Measurements from ENCODE around the gene LRRC49.

LRRC49 gene

GRCh38 chr15:71097890-71098289 lies 205.3 kb downstream of the LRRC49 start:
- no peak for DNase-seq

- no peak for DNase-seq
These were observed 206.3 kb downstream of the LRRC49 start for GRCh38 chr15:71098920-71099319.

Data from NCI-H187 (cell line).